Measurements from ENCODE around the gene CDC16. TPM values are rescaled to one million over a fixed set of nuclear protein-coding genes. Genes with fewer than 3 reads are reported as not detected.

CDC16 gene
- total and polyA plus RNA-seq, 8 donors: 59.8 to 161 (median 121) TPM

DNA sequence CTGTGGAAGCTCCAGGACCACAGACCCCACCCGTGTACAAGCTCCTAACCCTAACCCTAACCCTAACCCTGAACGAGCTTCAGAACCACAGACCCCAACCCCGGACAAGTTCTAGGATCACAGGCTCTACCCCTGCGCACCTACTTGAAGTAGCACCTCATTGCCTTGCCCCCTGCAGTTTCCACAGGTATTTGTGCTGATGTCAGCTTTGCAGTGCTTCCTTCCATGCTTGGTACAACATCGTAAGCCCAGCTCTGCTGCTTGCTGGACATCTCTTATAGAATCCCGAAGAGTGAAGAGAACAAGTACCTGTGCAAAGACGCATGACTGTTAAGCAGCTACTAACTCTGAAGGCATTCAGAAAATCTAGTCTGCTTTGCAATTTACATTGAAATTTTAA, 20.7 kb upstream of the CDC16 start:
- H3K4me1 ChIP-seq: no peaks in the 10 kb centered on the region

DNA sequence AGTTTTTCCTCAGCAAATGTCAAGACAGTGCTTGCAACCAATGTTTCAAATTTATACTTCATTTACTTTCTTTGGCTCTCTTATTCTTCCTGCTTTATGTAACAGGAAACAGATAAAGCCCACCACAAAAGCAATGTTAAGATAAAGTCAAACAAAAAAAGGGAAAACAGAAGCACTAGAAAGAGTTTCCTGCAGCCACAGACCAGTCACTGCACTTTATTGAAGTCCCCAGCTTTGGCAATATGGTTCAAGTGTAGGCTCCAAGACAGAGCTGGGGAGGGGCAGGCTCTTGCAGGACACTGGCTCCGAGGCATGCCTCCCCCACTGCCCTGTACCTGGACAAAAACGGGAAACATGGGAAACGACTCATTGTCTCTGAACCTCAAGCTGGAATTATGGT, 15.3 kb upstream of the CDC16 start:
- TF ChIP-seq, protein P1, sequence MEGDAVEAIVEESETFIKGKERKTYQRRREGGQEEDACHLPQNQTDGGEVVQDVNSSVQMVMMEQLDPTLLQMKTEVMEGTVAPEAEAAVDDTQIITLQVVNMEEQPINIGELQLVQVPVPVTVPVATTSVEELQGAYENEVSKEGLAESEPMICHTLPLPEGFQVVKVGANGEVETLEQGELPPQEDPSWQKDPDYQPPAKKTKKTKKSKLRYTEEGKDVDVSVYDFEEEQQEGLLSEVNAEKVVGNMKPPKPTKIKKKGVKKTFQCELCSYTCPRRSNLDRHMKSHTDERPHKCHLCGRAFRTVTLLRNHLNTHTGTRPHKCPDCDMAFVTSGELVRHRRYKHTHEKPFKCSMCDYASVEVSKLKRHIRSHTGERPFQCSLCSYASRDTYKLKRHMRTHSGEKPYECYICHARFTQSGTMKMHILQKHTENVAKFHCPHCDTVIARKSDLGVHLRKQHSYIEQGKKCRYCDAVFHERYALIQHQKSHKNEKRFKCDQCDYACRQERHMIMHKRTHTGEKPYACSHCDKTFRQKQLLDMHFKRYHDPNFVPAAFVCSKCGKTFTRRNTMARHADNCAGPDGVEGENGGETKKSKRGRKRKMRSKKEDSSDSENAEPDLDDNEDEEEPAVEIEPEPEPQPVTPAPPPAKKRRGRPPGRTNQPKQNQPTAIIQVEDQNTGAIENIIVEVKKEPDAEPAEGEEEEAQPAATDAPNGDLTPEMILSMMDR (IDR thresholded peaks at IDR 0.05): no peak
- intact Hi-C loops (cut with DNase I): no loop called here

More for the DNA sequence above, 20.7 kb upstream of the CDC16 start:
- no peak overlapping the region for H3K27ac ChIP-seq
- H3K9me3 ChIP-seq: no peaks in the 10 kb centered on the region
- ATAC-seq: no peak
- intact Hi-C loops (cut with DNase I): no loop called here
- DNase-seq: no peak
- H3K36me3 ChIP-seq: no peaks in the 10 kb centered on the region
- H3K27me3 ChIP-seq: peaks cover 5 to 37% of the 10 kb centered on the region in 2 donors
- no peak overlapping the region for H3K4me3 ChIP-seq
- TF ChIP-seq, protein P1 (IDR thresholded peaks at IDR 0.05): no peak

DNA sequence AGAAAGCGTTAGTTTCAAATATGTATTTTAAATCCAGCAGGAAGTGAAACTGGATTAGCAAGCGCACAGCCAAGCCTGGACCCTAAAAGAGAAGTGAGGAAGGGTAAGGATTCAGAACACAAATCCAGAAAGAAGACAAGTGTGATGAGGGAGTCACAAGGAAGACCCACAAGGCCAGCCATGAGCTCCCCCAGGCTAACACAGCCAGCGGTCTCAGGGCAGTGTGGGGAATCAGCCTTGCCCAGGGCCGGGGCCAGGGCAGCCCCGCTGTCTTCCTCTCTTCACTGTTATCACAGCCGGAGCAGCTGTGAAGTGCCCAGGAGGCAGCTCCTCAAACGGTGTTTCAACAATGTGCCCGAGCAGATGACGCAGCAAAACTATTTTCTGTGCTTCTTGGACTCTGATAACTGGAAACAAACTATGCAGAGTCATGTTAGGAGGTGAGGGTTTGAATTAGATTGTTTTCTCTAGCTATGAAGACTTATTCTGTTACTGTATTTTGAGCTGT, 12.2 kb upstream of the CDC16 start:
- DNase-seq (peak in 1 of 4 donors; percentile 39), ATAC-seq (peak; percentile 68)
- TF ChIP-seq, protein P1 (IDR thresholded peaks at IDR 0.05): no peak
- Histone ChIP-seq H3K27ac (peak overlapping the region in 1 of 2 donors; percentile 53), H3K4me3 (no peak overlapping the region), H3K36me3 (no peaks in the 10 kb centered on the region), H3K4me1 (peaks cover 0 to 5% of the 10 kb centered on the region in 2 donors), H3K9me3 (no peaks in the 10 kb centered on the region), H3K27me3 (peaks cover 0 to 3% of the 10 kb centered on the region in 2 donors)
- intact Hi-C loops (cut with DNase I): no loop called here

More for the DNA sequence above, 15.3 kb upstream of the CDC16 start:
- H3K27me3 ChIP-seq: peaks cover 0 to 7% of the 10 kb centered on the region in 2 donors
- no peaks in the 10 kb centered on the region for H3K4me1 ChIP-seq
- no peak overlapping the region for H3K27ac ChIP-seq
- H3K4me3 ChIP-seq: no peak overlapping the region
- no peak for ATAC-seq
- H3K36me3 ChIP-seq: no peaks in the 10 kb centered on the region
- DNase-seq: no peak
- no peaks in the 10 kb centered on the region for H3K9me3 ChIP-seq

DNA sequence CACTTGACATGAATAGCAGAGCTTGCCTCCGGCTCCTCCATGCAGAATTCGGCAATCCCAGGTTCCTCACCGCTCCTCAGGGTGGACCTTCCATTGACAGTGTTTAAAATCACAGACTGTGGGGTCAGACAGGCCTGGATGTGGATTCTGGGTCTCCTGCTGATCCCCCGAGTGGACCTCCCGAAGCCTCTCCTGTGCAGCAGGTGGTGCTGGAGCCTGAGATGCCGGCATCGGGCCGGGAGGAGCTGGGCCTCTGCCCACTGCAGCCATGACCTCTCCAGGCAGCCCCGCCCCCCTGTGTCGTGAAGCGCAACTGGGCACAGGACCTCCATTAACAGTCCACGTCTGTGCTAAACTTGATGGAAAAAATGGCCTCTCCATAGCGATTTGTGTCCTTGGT, 10.5 kb upstream of the CDC16 start:
- no peaks in the 10 kb centered on the region for H3K9me3 ChIP-seq
- TF ChIP-seq, protein P1 (IDR thresholded peaks at IDR 0.05): no peak
- ATAC-seq (no peak), DNase-seq (no peak)
- H3K27me3 ChIP-seq: peaks cover 3 to 17% of the 10 kb centered on the region in 2 donors
- H3K36me3 ChIP-seq: no peaks in the 10 kb centered on the region
- H3K27ac ChIP-seq: no peak overlapping the region
- no peak overlapping the region for H3K4me3 ChIP-seq
- intact Hi-C loops (cut with DNase I): no loop called here
- H3K4me1 ChIP-seq: peaks cover 0 to 7% of the 10 kb centered on the region in 2 donors

DNA sequence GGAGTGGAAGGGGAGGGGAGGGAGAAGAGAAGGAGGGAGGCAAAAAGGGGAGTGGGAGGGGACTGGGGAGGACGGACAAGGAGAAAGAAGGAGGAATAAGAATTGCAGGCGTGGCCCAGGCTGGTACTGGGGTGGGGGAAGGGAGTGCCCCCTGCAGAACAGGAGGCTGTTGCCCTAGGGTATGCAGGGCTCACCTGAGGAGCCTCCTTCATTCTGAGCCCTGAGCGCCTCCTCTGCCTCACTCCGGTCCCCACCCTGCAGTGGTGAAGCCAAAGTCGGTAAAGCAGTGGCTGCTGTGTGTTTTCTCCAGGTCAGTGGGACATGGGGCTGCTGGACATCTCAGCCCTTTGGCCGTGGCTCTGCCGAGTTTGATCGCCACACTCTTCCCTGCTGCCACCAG, 9.1 kb upstream of the CDC16 start:
- TF ChIP-seq, protein P1 (IDR thresholded peaks at IDR 0.05): no peak
- DNase-seq (no peak), ATAC-seq (no peak)
- H3K9me3 ChIP-seq: no peaks in the 10 kb centered on the region
- peaks cover 0 to 12% of the 10 kb centered on the region in 2 donors for H3K4me1 ChIP-seq
- no peaks in the 10 kb centered on the region for H3K36me3 ChIP-seq
- H3K4me3 ChIP-seq: no peak overlapping the region
- intact Hi-C loops (cut with DNase I): loop anchor here in 1 of 2 donors (5.0 kb wide), 1 partner anchor 273 kb away; no protein-coding TSS in a partner anchor
- peaks cover 3 to 32% of the 10 kb centered on the region in 2 donors for H3K27me3 ChIP-seq
- no peak overlapping the region for H3K27ac ChIP-seq
